Tibial artery (tissue), 4 donors: ENCODE data around the gene ZNF592.

Experiments
- DNase-seq, 2 donors: peaks; one replicate each; pipeline ENCODE4 v3.0.0-alpha.2; 2019
- H3K27ac ChIP-seq, 2 donors: fragments of 200-600 bp; sonication (generic) in 1 of 2; 1 replicate in 1 of 2; 2 replicates in 1 of 2; pipeline ENCODE4 v1.5.1; 2018 to 2019; ENCODE audit warnings: mild to moderate bottlenecking in 1 of 2
- H3K27me3 ChIP-seq, 2 donors: fragments of 200-600 bp; sonication (generic) in 1 of 2; one replicate each; pipeline versions ENCODE4 v1.5.1 to v1.6.0; 2016 to 2019
- H3K36me3 ChIP-seq, 3 donors: fragments of 200-600 bp; sonication (generic) in 2 of 3; one replicate each; pipeline ENCODE4 v1.5.1; 2016 to 2019; ENCODE audit warnings: mild to moderate bottlenecking in 2 of 3
- H3K4me1 ChIP-seq, 4 donors: fragments of 200-600 bp; sonication (generic) in 2 of 4; 1 replicate in 3 of 4; 2 replicates in 1 of 4; pipeline ENCODE4 v1.5.1; 2016 to 2019
- H3K4me3 ChIP-seq, 2 donors: fragments of 200-600 bp; sonication (generic) in 1 of 2; 1 replicate in 1 of 2; 2 replicates in 1 of 2; pipeline ENCODE4 v1.5.1; 2018 to 2019; ENCODE audit warnings: mild to moderate bottlenecking in 2 of 2
- H3K9me3 ChIP-seq, 3 donors: fragments of 200-600 bp; sonication (generic) in 1 of 3; one replicate each; pipeline ENCODE4 v1.5.1; 2016 to 2019
- CTCF ChIP-seq, 2 experiments: fragments of 200-600 bp in 1 of 2; fragments of 450-650 bp in 1 of 2; IDR thresholded peaks; one replicate each; pipeline ENCODE4 v1.5.1; 2017 to 2019; ENCODE audit warnings: antibody characterized with exemption in 2 of 2, mild to moderate bottlenecking in 1 of 2, moderate library complexity in 1 of 2
- intact Hi-C: fragments of 100-400 bp; cut with DNase I; formaldehyde crosslinking; loops from one replicate; pipeline ENCODE4 v1.15.0; 2023; ENCODE audit warnings: low total_unique reads

Gene ZNF592

GRCh38 chr15:84826369-84826823 lies 78.0 kb downstream of the ZNF592 start:
- intact Hi-C loops: no loop called here
- H3K36me3 ChIP-seq: peaks cover 0 to 11% (median 7%) of the 10 kb centered on the region in 3 donors
- DNase-seq: peak; percentile 65 to 83

DNA sequence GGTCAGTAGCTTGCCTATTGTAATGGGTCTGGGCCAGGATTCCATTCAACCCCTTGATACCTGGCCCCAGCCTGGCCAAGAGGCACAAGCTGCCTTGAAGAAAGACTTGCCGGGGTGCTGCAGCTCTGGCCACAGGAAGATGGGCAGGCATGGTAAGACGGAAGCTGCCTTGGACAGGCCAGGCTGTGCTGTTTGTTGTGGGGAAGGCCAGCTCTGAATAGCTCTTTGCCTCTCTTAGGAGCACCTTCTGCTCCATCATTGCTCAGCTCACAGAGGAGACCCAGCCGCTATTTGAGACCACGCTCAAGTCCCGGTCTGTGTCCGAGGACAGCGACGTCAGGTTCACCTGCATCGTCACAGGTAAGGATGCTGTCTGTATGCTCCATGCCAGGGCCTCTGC lies 78.9 kb downstream of the ZNF592 start:
- intact Hi-C loops: no loop called here
- peak overlapping the region; percentile 41 to 99 for H3K27ac ChIP-seq
- H3K27me3 ChIP-seq: no peaks in the 10 kb centered on the region
- H3K4me3 ChIP-seq: no peak overlapping the region
- H3K4me1 ChIP-seq: peaks cover 0 to 93% (median 47%) of the 10 kb centered on the region in 4 donors
- H3K36me3 ChIP-seq: peaks cover 0 to 13% (median 7%) of the 10 kb centered on the region in 3 donors
- TF ChIP-seq CTCF (IDR thresholded peaks at IDR 0.05): no peak
- no peaks in the 10 kb centered on the region for H3K9me3 ChIP-seq
- no peak for DNase-seq

More at GRCh38 chr15:84826369-84826823, 78.0 kb downstream of the ZNF592 start:
- Histone ChIP-seq H3K4me1 (peaks cover 0 to 93% (median 55%) of the 10 kb centered on the region in 4 donors), H3K4me3 (no peak overlapping the region), H3K9me3 (no peaks in the 10 kb centered on the region), H3K27me3 (no peaks in the 10 kb centered on the region), H3K27ac (peak overlapping the region; percentile 41 to 99)
- peak in 1 of 2 experiments; percentile 6 for TF ChIP-seq CTCF (IDR thresholded peaks at IDR 0.05)

- no peak for DNase-seq
- no peaks in the 10 kb centered on the region for H3K9me3 ChIP-seq
- intact Hi-C loops: no loop called here
- H3K27me3 ChIP-seq: no peaks in the 10 kb centered on the region
- H3K4me3 ChIP-seq: no peak overlapping the region
- H3K4me1 ChIP-seq: peaks cover 0 to 93% (median 44%) of the 10 kb centered on the region in 4 donors
- TF ChIP-seq CTCF (IDR thresholded peaks at IDR 0.05): no peak
- H3K36me3 ChIP-seq: peaks cover 5 to 23% (median 7%) of the 10 kb centered on the region in 3 donors
- H3K27ac ChIP-seq: peak overlapping the region; percentile 54 to 70
Observed at GRCh38 chr15:84828086-84828908, 79.9 kb downstream of the ZNF592 start.

- intact Hi-C loops: no loop called here
- Histone ChIP-seq H3K27me3 (no peaks in the 10 kb centered on the region), H3K9me3 (no peaks in the 10 kb centered on the region), H3K4me3 (no peak overlapping the region), H3K4me1 (peaks cover 0 to 92% (median 35%) of the 10 kb centered on the region in 4 donors), H3K36me3 (peaks cover 5 to 28% (median 7%) of the 10 kb centered on the region in 3 donors), H3K27ac (peak overlapping the region in 1 of 2 donors; percentile 70)
- DNase-seq: no peak
- no peak for TF ChIP-seq CTCF (IDR thresholded peaks at IDR 0.05)
Observed at GRCh38 chr15:84829428-84829827, 81.0 kb downstream of the ZNF592 start.

DNA sequence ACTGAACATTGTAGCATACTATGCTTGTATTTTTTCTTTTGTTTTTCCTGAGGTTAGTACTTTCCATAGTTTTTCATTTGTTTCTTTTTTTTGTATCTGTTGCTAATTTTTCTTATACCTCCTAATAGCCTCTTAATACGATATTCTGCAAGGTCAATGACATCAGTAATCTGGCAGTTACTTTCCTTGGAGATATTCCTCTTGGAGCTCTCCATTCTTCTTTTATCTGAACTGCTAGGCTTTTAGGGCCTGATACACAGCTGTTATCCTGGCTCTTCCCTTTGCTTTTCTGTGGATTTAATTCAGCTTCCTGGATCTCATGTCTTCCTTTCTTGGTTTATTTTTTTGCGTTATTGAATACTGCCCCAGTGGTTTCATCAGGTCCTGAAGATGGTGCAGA lies 81.6 kb downstream of the ZNF592 start:
- intact Hi-C loops: no loop called here
- peaks cover 0 to 86% (median 30%) of the 10 kb centered on the region in 4 donors for H3K4me1 ChIP-seq
- no peak overlapping the region for H3K27ac ChIP-seq
- no peak for TF ChIP-seq CTCF (IDR thresholded peaks at IDR 0.05)
- H3K9me3 ChIP-seq: no peaks in the 10 kb centered on the region
- no peak overlapping the region for H3K4me3 ChIP-seq
- peaks cover 5 to 29% (median 7%) of the 10 kb centered on the region in 3 donors for H3K36me3 ChIP-seq
- no peaks in the 10 kb centered on the region for H3K27me3 ChIP-seq
- DNase-seq: no peak
